B cell (primary cell): ENCODE results near the gene RPP25L. TPM values are rescaled to one million over a fixed set of nuclear protein-coding genes. Genes with fewer than 3 reads are reported as not detected.

Experiments
- ATAC-seq: fragments of 200-7000 bp; cut with Tn5 transposase; one replicate; pipeline ENCODE4 v1.10.0; 2021; ENCODE audit warnings: low read depth, mild to moderate bottlenecking, moderate number of reproducible peaks, moderate library complexity
- CTCF ChIA-PET: fragments of 350-600 bp; sonication (Branson Sonifier 250); formaldehyde crosslinking; loops from one replicate; lab custom pipeline; 2021; ENCODE audit warnings: antibody characterized with exemption, inconsistent platforms; lab: Charles Lee
- POLR2A ChIA-PET: fragments of 350-600 bp; sonication (Branson Sonifier 250); formaldehyde crosslinking; loops from one replicate; lab custom pipeline; 2021; ENCODE audit warnings: antibody characterized with exemption; lab: Charles Lee
- DNase-seq: peaks from one replicate; pipeline ENCODE4 v3.0.0; 2013
- H2AFZ ChIP-seq: 2 replicates; pipeline ENCODE4 v1.6.1; 2012; ENCODE audit warnings: mild to moderate bottlenecking, low read depth, low read length; ENCODE audit not compliant: insufficient read depth, poor library complexity, severe bottlenecking
- H3K27ac ChIP-seq, 2 donors: 1 replicate in 1 of 2; 2 replicates in 1 of 2; pipeline ENCODE4 v1.5.1; 2012 to 2013; ENCODE audit warnings: low read length in 2 of 2, mild to moderate bottlenecking in 2 of 2, moderate library complexity in 1 of 2
- H3K27me3 ChIP-seq, 4 experiments: fragments of 200-600 bp in 1 of 4; sonication (generic) in 1 of 4; replicated peaks in 1 of 4; 1 replicate in 2 of 4; 2 replicates in 2 of 4; pipeline versions ENCODE4 v1.6.1 to v1.7.0; 2013 to 2016; ENCODE audit warnings: low read length in 3 of 4, mild to moderate bottlenecking in 2 of 4, mixed read lengths in 1 of 4, moderate library complexity in 1 of 4; ENCODE audit not compliant: insufficient read depth in 4 of 4, control insufficient read depth in 3 of 4; ENCODE audit errors: control extremely low read depth in 1 of 4
- H3K36me3 ChIP-seq, 2 experiments: replicated peaks in 1 of 2; 1 replicate in 1 of 2; 2 replicates in 1 of 2; pipeline versions ENCODE4 v1.6.1 to v1.7.1; 2013; ENCODE audit warnings: low read length in 1 of 2; ENCODE audit not compliant: insufficient read depth in 2 of 2, control insufficient read depth in 1 of 2; ENCODE audit errors: control extremely low read depth in 1 of 2, extremely low read depth in 1 of 2
- H3K4me1 ChIP-seq, 2 donors: fragments of 200-600 bp in 1 of 2; sonication (generic) in 1 of 2; 1 replicate in 1 of 2; 2 replicates in 1 of 2; pipeline versions ENCODE4 v1.5.1 to v1.6.1; 2013 to 2017; ENCODE audit warnings: low read length in 2 of 2; ENCODE audit not compliant: control insufficient read depth in 2 of 2, insufficient read depth in 2 of 2
- H3K4me2 ChIP-seq: replicated peaks from 2 replicates; pipeline ENCODE3; 2012; ENCODE audit warnings: mild to moderate bottlenecking, low read depth, low read length; ENCODE audit not compliant: poor library complexity, severe bottlenecking
- H3K4me3 ChIP-seq, 5 experiments: fragments of 200-600 bp in 1 of 5; sonication (generic) in 1 of 5; 1 replicate in 3 of 5; 2 replicates in 2 of 5; pipeline versions ENCODE4 v1.5.1 to v1.7.0; 2011 to 2016; ENCODE audit warnings: low read length in 4 of 5, mild to moderate bottlenecking in 4 of 5, low read depth in 2 of 5, control low read depth in 1 of 5, moderate library complexity in 1 of 5; ENCODE audit not compliant: insufficient read depth in 1 of 5; ENCODE audit errors: control extremely low read depth in 1 of 5, extremely low read depth in 1 of 5
- H3K79me2 ChIP-seq: fragments of 200-600 bp; sonication (generic); one replicate; pipeline ENCODE4 v1.6.0; 2016; ENCODE audit warnings: low read length; ENCODE audit not compliant: control insufficient read depth, insufficient read depth
- H3K9ac ChIP-seq: fragments of 200-600 bp; sonication (generic); 2 replicates; pipeline ENCODE4 v1.6.1; 2017; ENCODE audit warnings: mild to moderate bottlenecking, low read length, moderate library complexity
- H3K9me3 ChIP-seq, 3 donors: one replicate each; pipeline versions ENCODE4 v1.6.1 to v1.7.1; 2013; ENCODE audit warnings: low read length in 2 of 3; ENCODE audit not compliant: control insufficient read depth in 2 of 3, insufficient read depth in 1 of 3; ENCODE audit errors: control extremely low read depth in 1 of 3
- H4K20me1 ChIP-seq: 2 replicates; pipeline ENCODE4 v1.6.0; 2012; ENCODE audit warnings: mild to moderate bottlenecking, low read length; ENCODE audit not compliant: insufficient read depth, control insufficient read depth, poor library complexity, severe bottlenecking
- H3K27ac Mint-ChIP-seq: one replicate; pipeline ENCODE4 v1.8.0; 2021; ENCODE audit warnings: mixed read lengths
- H3K27me3 Mint-ChIP-seq: one replicate; pipeline ENCODE4 v1.8.0; 2021; ENCODE audit warnings: mixed read lengths
- H3K4me1 Mint-ChIP-seq: one replicate; pipeline ENCODE4 v1.8.0; 2021; ENCODE audit warnings: mixed read lengths
- H3K4me3 Mint-ChIP-seq: one replicate; pipeline ENCODE4 v1.8.0; 2021; ENCODE audit warnings: mixed read lengths
- H3K9me3 Mint-ChIP-seq: one replicate; pipeline ENCODE4 v1.8.0; 2022; ENCODE audit warnings: mixed read lengths; ENCODE audit not compliant: insufficient read depth
- CTCF ChIP-seq: fragments of 200-600 bp; IDR thresholded peaks from one replicate; pipeline ENCODE4 v1.8.0; 2022; ENCODE audit warnings: antibody characterized with exemption, mild to moderate bottlenecking
- EZH2 ChIP-seq: IDR thresholded peaks from 2 replicates; pipeline ENCODE4 v1.6.1; 2012; ENCODE audit warnings: borderline replicate concordance, low read depth, mild to moderate bottlenecking, moderate library complexity, low read length; ENCODE audit not compliant: insufficient read depth, poor library complexity, severe bottlenecking
- WGBS: methylation state at CpG from one replicate; pipeline ENCODE4 v1.1.5; 2013; ENCODE audit warnings: missing lambda C conversion rate; ENCODE audit not compliant: insufficient coverage; 5-methylcytosine and 5-hydroxymethylcytosine counted together
- intact Hi-C: fragments of 100-400 bp; cut with micrococcal nuclease; formaldehyde crosslinking; loops from one replicate; pipeline ENCODE4 v1.10.0; 2022
- polyA plus RNA-seq: library from polyadenylated mRNA; depleted of rRNA; stranded (reverse); fragments of >200 nt; gene quantifications from 2 replicates; pipeline ENCODE4 v1.2.3, GENCODE V29; 2012
- total RNA-seq, 2 donors: library from RNA; stranded (reverse); fragments of 120-200 nt in 1 of 2; gene quantifications; 1 replicate in 1 of 2; 2 replicates in 1 of 2; pipeline versions ENCODE4 v1.2.3 to v1.2.4, GENCODE V29; 2013 to 2022

The RPP25L gene
- total and polyA plus RNA-seq, 2 donors (not counting 1 experiment from before 2014, with no cell fraction given) = 20.2 to 27.0 TPM

GRCh38 chr9:34646211-34647083, 34.5 kb upstream of the RPP25L start, which contains the start of gene GALT:
GALT (plus strand) TSS chr9:34646675; CDS start chr9:34646705, 30 bp downstream.
- H3K4me1 Mint-ChIP-seq = peaks cover 28% of the 10 kb centered on the region
- intact Hi-C loops = loop anchor here (1.0 kb wide), 3 partner anchors 9 to 56 kb away; partner anchors contain the start of gene SIGMAR1
- Histone ChIP-seq H4K20me1 (peaks cover 14% of the 10 kb centered on the region), H2AFZ (peak within 1 kb of the TSS; percentile 90), H3K9me3 (no peaks in the 10 kb centered on the region), H3K27ac (peak within 1 kb of the TSS; percentile 47 to 64), H3K4me2 (peak within 1 kb of the TSS; percentile 80), H3K27me3 (no peaks in the 10 kb centered on the region), H3K9ac (peak within 1 kb of the TSS; percentile 85), H3K4me3 (peak within 1 kb of the TSS; percentile 79 to 98 (median 87)), H3K4me1 (peaks cover 16 to 17% of the 10 kb centered on the region in 2 donors), H3K79me2 (peaks cover 19% of the 10 kb centered on the region), H3K36me3 (peaks cover 0 to 18% of the 10 kb centered on the region in 2 experiments)
- WGBS = 4% methylated on average over 42 of the region's 43 CpGs
- no peaks in the 10 kb centered on the region for H3K9me3 Mint-ChIP-seq
- ChIA-PET POLR2A (interaction anchor here (1.2 to 2.8 kb wide), 6 partner anchors 9 to 34 kb away, joined by 3 to 31 read pairs (median 4); partner anchors contain the start of genes DCTN3, RPP25L and SIGMAR1), CTCF (interaction anchor here (0.9 to 3.3 kb wide), 11 partner anchors 9 to 243 kb away, joined by 3 to 36 read pairs (median 10); partner anchors contain the start of genes CCL27, DCTN3 and SIGMAR1)
- H3K4me3 Mint-ChIP-seq = peak within 1 kb of the TSS; percentile 97
- ATAC-seq = peak; percentile 97
- TF ChIP-seq CTCF (peak; percentile 62), EZH2 (no peak)
- DNase-seq = peak; percentile 95
- H3K27ac Mint-ChIP-seq = peak within 1 kb of the TSS; percentile 94
- H3K27me3 Mint-ChIP-seq = no peaks in the 10 kb centered on the region
